Activated CD8-positive, alpha-beta memory T cell treated with anti-CD3 and anti-CD28 coated beads, Interleukin-2, amount 50 U/mL, for 4 hours (primary cell): Measurements from ENCODE around the gene PGAM1.
A peak's percentile ranks its signal among the peaks of the same experiment; 100 is the strongest.
"Not testable (repeated sequence)": the region's sequence is repeated elsewhere in the genome, so short reads cannot be mapped to it uniquely, and the experiment has no call there.

Experiments used
- DNase-seq: peaks from one replicate; pipeline ENCODE4 v3.0.0-alpha.2; 2020

Gene PGAM1

DNA sequence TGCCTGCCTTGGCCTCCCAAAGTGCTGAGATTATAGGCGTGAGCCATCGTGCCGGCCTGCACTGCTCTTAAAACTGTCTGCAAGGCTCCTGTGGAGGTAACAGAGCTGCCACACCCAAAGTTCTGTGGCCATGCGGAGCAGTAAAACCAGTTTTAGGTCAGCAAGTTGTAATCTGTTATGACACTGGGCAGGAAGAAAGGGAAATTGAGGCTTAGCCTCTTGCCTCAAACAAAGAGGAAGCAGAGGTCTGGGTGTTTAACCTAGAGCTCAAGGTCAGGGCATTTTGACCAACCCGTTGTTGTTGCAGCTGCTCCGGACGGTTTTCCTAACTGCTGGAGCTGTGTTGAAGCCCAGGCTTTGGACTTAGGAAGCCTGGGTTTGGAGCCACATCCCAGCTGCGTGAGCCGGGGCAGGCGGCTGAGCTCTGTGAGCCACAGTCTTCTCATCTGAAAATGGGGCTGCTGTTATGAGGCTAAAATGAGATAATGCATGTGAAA lies 17.4 kb upstream of the PGAM1 start:
- DNase-seq, result no peak

DNA sequence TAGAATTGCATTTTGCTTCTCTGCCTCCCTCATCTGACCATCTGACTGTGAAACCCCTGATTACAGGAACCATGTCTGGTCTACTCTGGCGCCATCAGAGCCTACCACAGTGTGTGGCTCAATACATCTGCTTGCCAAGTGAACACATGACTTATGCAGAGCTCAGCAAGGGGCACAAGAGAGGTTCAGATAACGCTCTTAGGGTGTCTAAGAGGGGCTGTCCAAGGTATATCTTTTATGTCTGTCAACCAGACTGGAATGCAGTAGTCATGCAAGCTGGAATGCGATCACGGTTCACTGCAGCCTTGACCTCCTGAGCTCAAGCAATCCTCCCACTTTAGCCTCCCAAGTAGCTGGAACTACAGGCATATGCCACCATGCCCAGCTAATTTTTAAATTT lies 14.6 kb upstream of the PGAM1 start:
- no peak for DNase-seq

DNA sequence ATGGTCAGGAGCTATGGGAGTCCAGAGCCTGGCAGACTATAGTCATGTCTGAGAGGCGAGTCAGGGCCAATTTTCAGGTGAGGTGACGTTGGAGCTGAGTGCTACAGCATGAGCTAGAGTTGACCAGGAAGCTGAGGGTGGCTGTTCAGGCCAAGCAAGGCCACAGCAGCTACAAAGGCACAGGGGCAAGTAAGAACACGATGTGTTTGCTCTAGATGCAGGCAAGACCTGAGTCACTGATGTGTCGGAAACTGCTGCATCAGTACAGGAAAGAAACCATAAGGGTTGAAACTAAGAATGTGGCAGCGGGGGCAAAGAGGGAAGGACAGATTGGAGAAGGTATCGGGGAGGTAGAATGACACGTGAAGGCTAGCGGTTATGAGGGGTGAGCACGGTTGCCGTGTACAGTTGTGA lies 13.1 kb upstream of the PGAM1 start:
- DNase-seq, result no peak

DNA sequence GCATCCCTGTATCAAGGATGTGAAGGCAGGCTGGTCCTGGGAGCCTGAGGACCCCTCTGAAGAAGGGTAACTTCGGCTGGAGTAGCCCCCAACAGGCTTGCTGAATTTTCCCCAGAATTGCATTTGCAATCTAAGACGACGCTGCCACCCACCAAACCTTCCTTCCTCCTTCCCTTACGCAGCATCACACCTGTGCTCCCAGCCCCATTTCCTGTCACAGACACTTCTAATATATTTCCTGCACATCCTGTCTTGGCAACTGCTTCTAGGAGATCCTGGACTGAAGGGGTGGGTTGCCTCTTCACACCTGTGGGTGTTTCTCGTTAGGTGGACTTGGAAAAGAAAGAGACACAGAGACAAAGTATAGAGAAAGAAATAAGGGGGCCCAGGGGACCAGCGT lies 9.4 kb upstream of the PGAM1 start:
- no peak for DNase-seq

DNA sequence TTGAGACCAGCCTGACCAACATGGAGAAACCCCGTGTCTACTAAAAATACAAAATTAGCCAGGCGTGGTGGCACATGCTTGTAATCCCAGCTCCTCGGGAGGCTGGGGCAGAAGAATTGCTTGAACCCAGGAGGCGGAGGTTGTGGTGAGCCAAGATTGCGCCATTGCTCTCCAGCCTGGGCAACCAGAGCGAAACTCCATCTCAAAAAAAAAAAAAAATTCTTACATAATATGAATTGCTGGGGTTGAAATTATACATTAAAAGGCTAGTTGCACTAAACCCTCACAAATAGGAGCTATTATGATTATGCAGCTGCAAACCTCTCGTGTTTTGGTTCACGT lies 2.3 kb upstream of the PGAM1 start:
- not testable (repeated sequence) for DNase-seq

DNA sequence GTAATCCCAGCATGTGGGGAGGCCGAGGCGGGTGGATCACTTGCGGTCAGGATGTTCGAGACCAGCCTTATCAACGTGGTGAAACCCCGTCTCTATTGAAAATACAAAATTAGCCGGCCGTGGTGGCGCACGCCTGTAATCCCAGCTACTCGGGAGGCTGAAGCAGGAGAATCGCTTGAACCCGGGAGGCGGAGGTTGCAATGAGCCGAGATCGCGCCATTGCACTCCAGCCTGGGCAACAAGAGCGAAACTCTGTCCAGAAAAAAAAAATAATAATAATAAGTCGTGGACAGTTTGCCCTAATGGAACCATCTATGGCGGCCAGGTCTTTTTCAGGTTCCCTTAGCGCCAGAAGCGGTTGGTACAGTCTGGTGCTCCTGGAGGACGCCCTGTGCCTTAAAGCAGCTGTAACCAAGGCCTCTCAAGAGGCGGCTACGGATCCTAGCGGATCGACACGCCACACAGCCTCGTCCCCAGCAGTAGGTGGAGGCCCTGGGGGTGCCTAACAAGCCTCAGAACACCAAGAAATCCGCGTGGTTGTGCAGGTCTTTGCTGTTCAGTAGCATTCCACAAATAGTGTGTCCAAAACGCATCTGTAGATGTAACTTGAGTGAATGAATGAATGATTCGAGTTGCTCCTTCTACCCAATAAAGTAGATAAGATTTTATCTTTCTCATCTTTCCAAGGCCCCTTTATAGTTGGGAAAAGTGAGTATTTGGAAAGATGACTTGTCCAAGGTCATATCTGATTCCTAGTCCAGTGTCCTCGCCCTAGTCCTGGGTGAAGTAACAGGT lies 982 bp downstream of the PGAM1 start:
- no peak for DNase-seq

DNA sequence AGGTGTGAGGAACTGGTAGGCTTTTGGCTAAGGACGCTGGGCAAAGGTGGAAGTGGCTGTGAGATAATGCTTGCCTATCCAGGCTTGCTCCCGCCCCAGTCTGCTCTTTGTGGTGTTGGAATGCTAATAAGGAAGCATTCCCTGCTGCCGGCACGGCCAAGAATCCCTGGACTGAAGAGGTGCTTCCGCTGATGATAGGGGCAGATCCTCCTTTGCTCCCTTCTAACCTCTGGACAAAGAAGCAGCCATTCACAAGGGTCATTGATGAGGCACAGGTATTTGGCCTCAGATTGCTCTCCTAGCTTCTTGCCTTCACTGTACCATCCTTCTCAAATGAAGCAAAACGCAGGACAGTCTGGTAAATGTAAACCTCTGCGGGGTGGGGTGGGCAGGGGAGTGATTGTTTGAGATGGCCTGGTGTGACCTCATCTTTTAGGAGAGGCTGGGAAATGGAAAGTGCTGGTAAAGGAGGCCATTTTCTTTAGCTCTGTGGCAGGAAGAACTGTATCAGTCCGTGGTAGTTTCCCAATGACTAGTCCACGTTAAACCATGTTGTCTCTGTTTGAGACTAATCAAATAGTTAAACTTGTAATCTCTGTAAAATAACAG lies 1.7 kb downstream of the PGAM1 start:
- no peak for DNase-seq

DNA sequence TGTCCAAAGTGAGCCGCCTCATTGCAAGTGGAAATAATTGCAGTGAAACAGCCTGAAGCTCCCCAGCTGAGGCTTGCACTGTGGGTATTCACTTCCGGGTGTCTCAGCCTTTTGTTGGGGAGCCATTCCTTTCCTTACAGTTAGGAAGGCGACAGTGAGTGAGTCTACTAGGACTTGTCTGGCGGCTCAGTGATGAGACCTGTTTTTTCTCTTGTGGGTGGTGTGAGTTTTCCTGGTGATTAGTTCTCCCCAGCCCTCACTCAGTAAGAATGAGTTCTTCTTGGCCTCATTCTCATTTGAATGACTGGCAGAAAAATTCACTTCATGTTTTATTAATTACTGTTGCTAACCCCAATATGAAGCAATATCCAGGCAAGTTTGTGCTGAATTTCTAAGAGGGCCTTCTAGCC lies 2.6 kb downstream of the PGAM1 start:
- peak; percentile 44 for DNase-seq

DNA sequence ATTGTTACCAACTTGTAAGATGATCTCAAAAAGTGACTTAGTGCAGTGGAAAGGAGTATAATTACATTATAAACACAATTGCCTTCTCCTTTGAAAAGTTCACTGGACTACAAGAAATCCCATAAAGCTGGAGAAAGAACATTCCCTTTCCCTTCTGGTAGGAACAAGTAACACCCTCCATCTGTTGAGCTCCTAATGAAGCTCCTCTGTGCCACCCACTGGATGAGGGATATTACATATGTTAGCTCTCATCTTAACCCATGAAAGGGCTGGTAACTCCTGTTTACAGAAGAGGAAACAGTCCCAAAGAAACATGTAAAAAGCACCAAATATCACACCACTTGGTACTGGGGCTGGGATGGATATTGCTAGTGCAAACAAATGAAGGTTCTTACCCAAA lies 8.1 kb downstream of the PGAM1 start:
- no peak for DNase-seq

DNA sequence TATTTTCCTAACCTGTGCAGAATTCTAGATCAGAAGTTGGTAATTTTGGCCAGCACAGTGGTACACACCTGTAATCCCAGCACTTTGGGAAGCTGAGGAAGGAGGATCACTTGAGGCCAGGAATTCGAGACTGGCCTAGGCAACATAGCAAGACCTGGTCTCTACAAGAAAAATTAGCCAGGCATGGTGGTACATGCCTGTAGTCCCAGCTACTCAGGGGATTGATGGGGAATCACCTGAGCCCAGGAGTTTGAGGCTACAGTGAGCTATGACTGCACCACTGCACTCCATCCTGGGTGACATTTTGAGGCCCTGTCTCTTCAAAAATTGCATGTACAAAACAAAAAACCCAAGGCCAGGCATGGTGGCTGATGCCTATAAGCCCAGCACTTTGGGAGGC lies 8.6 kb downstream of the PGAM1 start:
- no peak for DNase-seq

DNA sequence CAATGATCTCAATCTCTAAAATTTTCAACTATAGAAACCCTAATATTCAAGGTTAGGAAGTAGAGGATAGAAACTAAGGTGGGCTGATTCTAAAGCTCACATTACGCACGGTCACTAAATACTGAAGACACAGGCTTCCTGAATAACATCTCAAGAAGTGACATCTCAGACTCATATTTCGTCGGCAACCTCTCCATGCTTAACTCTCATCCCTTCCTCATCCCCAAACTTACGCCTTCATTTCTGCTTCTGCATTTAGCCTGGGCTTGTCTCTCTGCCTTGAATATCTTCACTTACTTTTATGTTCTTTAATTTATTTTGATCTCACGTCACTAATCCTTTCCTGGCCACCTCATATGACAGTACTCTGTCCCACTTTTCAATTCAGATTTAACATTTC lies 9.2 kb downstream of the PGAM1 start:
- no peak for DNase-seq

DNA sequence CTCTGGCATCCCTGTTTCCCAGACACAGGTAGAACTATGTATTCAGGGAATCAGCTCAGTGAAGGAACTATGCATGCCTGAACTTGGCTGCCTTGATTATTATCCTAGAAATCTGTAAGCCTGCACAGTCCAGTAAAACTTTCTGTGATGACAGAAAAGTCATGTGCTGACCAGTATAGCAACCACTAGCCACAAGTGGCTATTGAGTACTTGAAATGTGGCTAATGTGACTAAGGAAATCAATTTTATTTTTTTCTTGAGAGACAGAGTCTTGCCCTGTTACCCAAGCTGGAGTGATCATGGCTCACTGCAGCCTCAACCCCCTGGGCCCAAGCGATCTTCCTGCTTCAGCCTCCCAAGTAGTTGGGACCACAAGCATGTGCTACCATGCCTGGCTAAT lies 16.3 kb downstream of the PGAM1 start:
- DNase-seq, result no peak

DNA sequence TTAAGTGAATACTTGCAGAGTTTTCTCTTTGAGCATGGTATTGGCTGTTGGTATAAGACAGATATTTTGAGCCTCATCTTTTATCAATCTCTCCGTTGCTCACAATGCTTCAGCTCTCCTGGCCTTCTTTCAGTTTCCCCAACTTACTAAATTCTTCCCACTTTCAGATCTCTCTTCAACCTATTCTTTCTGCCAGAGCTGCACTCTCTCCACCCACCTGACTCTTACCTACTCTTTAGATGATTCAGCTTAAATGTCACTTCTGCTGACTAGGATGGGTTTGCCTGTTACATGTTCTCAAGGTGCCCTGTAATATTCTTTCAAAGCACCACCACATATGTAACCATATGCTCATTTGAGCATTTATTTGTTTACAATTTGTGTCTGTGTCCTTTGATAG lies 18.2 kb downstream of the PGAM1 start:
- no peak for DNase-seq

DNA sequence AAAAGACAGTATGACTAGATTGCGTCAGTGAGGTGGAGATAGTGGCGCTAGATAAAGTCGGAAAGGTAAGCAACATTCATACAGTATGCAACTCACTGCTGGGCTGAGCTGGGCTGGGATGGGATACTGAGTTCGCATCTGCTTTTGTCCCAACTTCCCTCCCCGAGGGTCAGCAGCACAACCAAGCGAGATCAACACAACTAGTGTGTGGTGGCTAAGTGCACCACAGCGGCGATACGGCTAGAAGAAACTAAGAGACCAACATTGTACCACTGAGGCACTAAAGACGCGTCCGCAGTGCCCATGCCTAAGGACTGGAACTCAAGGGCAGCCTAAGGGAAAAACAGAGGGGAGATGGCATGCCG lies 19.3 kb downstream of the PGAM1 start:
- no peak for DNase-seq

DNA sequence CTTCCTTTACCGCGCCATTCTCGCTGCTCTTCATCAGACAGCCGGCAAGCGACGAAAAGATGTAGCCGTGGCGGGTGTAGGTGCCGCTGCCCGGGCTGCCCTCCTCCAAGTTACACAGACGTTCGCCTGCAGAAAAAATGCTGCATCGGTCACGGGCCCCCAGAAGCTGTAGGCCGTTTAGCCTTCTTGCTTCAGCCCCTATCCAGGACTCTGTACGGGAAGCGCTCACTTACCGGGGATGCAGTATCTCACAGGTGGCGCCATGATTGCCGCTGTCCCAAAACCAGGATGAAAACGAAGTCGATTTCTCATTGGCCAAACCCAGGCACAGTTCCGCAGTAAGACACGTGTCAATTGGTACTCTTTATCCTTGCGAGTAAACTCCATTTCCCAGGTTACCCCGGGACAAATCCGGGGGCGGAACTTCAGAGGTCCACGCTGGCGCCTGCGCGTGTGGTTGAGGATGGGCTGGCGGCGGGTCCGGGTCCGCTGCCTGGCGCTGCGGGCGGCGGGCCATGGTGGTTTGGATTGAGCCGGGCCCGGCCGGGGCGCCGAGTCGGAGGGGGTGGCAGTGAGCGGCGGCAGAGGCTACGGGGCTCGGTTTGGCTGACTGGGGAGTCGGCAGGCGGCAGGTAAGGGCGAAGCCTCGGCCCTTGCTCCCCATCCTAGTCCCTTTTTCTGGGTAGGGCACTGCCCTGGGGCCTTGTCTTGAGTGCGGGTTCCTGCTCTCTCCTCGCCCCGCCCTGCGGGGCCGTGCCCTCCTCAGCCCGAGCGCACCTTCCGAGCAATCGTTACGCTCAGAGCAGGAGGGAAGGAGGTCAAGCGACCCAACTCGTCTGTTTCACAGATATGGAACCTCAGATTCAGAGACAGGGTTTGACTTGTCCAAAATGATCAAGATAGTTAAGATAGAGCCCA lies 20.0 kb downstream of the PGAM1 start, which contains the start of the genes EXOSC1 and ZDHHC16:
Gene EXOSC1 (minus strand): TSS at position 285 of the 918 bp plus-strand sequence. CDS start 21 bp downstream, at position 264.
Gene ZDHHC16 (plus strand): TSS at position 454 of the 918 bp plus-strand sequence. CDS start 5,501 bp downstream, outside the sequence.
- peak; percentile 90 for DNase-seq

DNA sequence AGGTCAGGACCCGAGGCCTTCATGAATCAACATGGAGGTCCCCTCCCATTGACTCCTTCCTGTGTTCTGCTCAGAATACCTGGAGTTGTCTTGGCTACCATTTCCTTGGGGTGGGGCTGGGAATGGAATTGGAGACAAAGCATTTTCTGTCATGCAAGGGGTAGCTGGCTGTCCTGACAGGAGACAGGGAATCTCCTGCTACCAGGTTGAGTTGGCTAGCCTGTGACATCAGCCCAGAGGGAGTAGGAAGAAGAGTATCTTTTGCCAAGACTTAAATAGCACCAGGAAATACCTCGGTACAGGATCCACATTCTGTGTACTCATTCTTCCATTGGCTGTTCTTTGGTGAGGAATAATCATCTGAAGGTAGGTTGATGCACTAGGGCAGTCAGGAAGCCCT lies 24.8 kb downstream of the PGAM1 start:
- DNase-seq, result no peak

DNA sequence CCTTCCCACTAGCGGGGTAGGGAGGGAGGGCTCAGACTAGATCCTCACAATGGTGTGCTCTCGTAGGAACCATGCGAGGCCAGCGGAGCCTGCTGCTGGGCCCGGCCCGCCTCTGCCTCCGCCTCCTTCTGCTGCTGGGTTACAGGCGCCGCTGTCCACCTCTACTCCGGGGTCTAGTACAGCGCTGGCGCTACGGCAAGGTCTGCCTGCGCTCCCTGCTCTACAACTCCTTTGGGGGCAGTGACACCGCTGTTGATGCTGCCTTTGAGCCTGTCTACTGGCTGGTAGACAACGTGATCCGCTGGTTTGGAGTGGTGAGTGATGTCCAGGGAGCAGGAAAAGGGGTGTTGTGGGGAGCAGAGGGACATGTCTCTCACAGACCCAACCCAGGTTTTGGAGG lies 25.6 kb downstream of the PGAM1 start:
- no peak for DNase-seq

DNA sequence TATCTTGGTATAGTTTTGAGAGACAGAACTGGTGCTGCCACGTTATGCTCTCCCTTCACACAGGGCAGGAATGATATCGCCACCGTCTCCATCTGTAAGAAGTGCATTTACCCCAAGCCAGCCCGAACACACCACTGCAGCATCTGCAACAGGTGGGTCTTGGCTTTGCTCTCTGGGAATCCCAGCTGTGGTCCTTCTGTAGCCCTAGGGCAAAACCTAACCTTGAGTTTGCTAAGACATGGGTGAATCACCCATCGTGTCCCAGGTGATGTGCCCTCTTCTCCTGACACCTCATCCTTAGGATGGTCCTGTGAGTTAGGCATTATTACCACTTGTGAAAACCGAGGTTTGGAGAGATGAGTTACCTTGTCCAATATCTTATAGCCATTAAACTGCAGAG lies 26.4 kb downstream of the PGAM1 start:
- no peak for DNase-seq

DNA sequence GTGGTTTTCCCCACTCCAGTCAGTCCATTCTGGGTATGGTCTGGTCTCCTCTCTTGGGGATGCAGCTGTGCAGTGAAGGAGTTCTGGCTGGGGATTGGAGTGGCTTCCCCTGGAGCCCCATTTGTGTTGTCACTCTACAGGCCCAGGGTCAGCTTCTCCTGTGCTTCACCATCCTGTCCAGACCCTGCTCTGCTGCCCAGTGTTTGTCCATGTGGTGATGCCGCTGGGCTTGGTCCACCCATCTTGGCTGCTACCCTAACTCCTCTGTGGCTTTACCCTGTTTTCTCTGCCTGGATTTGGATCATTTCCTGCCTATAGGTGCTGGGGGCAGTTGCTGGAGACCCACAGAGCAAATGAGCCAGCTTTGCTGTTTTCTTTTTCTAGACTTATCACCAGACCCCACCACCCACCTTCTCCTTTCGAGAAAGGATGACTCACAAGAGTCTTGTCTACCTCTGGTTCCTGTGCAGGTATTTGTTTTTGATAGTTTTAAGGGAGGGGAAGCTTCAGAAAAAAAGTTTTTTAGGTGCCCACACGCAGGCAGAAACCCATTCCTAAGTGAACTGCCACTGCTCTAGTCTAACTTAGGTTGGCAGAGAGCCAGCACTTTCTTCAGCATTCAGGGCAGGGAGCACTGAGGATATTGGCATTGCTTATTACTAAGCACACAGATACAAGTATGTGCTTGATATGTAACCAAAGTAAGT lies 28.5 kb downstream of the PGAM1 start:
- DNase-seq, result peak; percentile 38

DNA sequence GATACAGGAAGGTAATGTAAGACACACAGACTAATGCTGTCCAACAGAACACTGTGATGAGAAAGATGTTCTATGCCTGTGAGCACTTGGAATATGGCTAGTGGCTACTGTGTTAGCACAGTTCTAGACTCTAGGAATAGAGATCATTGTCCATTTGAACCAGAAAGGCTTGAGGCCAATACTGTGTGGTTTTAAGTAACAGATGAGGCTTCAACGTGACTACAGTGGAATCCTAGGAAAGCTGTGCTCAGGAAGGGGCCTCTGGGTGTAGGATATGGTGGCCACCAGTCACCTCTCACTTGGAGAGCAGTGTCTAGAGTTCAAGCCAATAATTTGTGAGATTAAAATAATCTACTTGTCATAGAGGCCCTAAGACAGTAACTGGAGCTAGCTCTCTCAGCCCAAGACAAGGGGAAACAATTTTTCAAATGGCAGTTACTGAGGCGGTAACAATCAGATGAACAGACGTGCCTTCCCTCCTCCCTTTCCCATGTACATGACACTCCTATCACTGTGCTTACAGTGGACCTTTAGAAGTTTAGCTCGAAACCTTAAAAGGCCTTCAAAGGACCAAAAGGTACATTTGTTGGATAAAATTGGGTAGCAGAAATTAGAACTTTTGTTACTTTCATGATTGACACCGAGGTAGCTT lies 30.2 kb downstream of the PGAM1 start:
- DNase-seq, result no peak

DNA sequence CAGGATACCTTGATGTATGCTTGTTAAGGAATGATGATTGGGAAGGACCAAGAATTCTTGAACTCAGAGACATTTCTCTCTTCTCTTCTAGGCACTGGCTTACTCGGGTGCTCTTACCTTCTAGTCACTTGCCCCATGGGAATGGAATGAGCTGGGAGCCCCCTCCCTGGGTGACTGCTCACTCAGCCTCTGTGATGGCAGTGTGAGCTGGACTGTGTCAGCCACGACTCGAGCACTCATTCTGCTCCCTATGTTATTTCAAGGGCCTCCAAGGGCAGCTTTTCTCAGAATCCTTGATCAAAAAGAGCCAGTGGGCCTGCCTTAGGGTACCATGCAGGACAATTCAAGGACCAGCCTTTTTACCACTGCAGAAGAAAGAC lies 30.7 kb downstream of the PGAM1 start:
- no peak for DNase-seq

DNA sequence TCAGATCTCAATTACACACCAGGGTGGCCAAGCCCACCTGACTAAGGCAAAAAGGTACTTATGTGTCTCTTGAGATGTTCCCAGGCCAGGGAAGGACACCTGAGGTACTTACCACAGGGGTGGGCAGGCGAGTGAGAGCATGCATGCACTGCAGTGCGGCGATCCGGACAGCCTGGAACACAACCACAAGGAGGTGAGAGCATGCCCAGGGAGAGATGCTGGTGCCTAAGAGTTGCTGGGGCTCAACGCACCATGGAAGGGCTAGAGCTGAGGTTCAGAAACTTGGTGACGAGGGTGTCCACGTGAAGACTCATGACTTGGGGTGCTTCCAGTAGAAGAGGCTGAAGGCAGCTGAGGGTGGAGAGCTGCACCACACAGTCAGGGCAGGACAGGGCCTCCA lies 33.1 kb downstream of the PGAM1 start:
- DNase-seq, result no peak
